OCI-LY7 (cell line): ENCODE results near the gene MMP23B. TPM values are rescaled to one million over a fixed set of nuclear protein-coding genes. Genes with fewer than 3 reads are reported as not detected.

Experiments used
- BruUV-seq: library from RNA; stranded (reverse); fragments of 400-500 nt; replicated peaks from 2 replicates; lab custom pipeline; 2021; lab: Mats Ljungman, UMichigan
- CTCF ChIA-PET: fragments of 300-600 bp; sonication (Branson Sonifier 250); formaldehyde crosslinking; loops from one replicate; lab custom pipeline; 2022; ENCODE audit warnings: antibody characterized with exemption; ENCODE audit not compliant: unreplicated experiment; lab: Charles Lee
- POLR2A ChIA-PET: fragments of 300-600 bp; sonication (Branson Sonifier 250); formaldehyde crosslinking; loops from one replicate; lab custom pipeline; 2022; ENCODE audit warnings: antibody characterized with exemption; lab: Charles Lee
- DNase-seq: peaks from one replicate; pipeline ENCODE4 v3.0.0-alpha.2; 2015; ENCODE audit warnings: low spot score
- H2AFZ ChIP-seq: fragments of 200-600 bp; sonication (generic), shearing (Covaris generic); 2 replicates; pipeline ENCODE4 v1.6.1; 2014; ENCODE audit warnings: mild to moderate bottlenecking, antibody characterized with exemption, low read length, moderate library complexity
- H3K27ac ChIP-seq: fragments of 200-600 bp; sonication (generic); 2 replicates; pipeline ENCODE4 v1.5.1; 2014; ENCODE audit warnings: mixed run types, low read depth, mild to moderate bottlenecking, moderate library complexity, low read length, inconsistent platforms; ENCODE audit not compliant: poor library complexity, severe bottlenecking
- H3K36me3 ChIP-seq: fragments of 200-600 bp; sonication (generic); 2 replicates; pipeline ENCODE4 v1.6.1; 2014; ENCODE audit warnings: mild to moderate bottlenecking, antibody characterized with exemption, low read length, moderate library complexity, mixed read lengths; ENCODE audit not compliant: insufficient read depth
- H3K4me1 ChIP-seq: fragments of 200-600 bp; sonication (generic); 2 replicates; pipeline ENCODE4 v1.5.1; 2014; ENCODE audit warnings: mild to moderate bottlenecking, low read length; ENCODE audit not compliant: insufficient read depth, poor library complexity, severe bottlenecking
- H3K4me2 ChIP-seq: fragments of 200-600 bp; sonication (generic); 2 replicates; pipeline ENCODE4 v1.6.1; 2014; ENCODE audit warnings: mild to moderate bottlenecking, low read length
- H3K4me3 ChIP-seq: fragments of 200-600 bp; sonication (generic); 2 replicates; pipeline ENCODE4 v1.5.1; 2014; ENCODE audit warnings: mild to moderate bottlenecking, low read depth, low read length; ENCODE audit not compliant: poor library complexity, severe bottlenecking
- H3K79me2 ChIP-seq: fragments of 200-600 bp; sonication (generic); 2 replicates; pipeline ENCODE4 v1.6.1; 2016; ENCODE audit warnings: low read depth, mild to moderate bottlenecking, low read length, moderate library complexity, mixed read lengths; ENCODE audit not compliant: insufficient read depth
- H3K9me2 ChIP-seq: fragments of 200-600 bp; sonication (generic); 2 replicates; pipeline ENCODE4 v1.6.1; 2016; ENCODE audit warnings: mild to moderate bottlenecking, low read length, mixed read lengths; ENCODE audit not compliant: insufficient read depth
- H3K9me3 ChIP-seq: fragments of 200-600 bp; sonication (generic); 2 replicates; pipeline ENCODE4 v1.6.1; 2014; ENCODE audit warnings: mild to moderate bottlenecking, mixed run types, low read length, mixed read lengths
- H4K20me1 ChIP-seq: fragments of 200-600 bp; sonication (generic); 2 replicates; pipeline ENCODE4 v1.6.1; 2014; ENCODE audit warnings: mild to moderate bottlenecking, antibody characterized with exemption, low read length, moderate library complexity, mixed read lengths; ENCODE audit not compliant: insufficient read depth
- CTCF ChIP-seq: fragments of 200-600 bp; sonication (generic); conservative IDR thresholded peaks from 2 replicates; pipeline ENCODE4 v1.5.1; 2014; ENCODE audit warnings: mild to moderate bottlenecking, antibody characterized with exemption, low read length, moderate library complexity, mixed read lengths
- EZH2phosphoT487 ChIP-seq: fragments of 200-600 bp; sonication (generic); IDR thresholded peaks from 2 replicates; pipeline ENCODE4 v1.6.1; 2018; ENCODE audit warnings: low read depth, borderline replicate concordance, mild to moderate bottlenecking, mixed run types, antibody characterized with exemption, low read length, moderate library complexity, mixed read lengths
- intact Hi-C: fragments of 100-400 bp; cut with micrococcal nuclease; formaldehyde crosslinking; loops from one replicate; pipeline ENCODE4 v1.10.0; 2022; ENCODE audit not compliant: unreplicated experiment
- total RNA-seq, 2 experiments: library from RNA; depleted of rRNA in 1 of 2; stranded (reverse); fragments of >200 nt in 1 of 2; shearing (Covaris generic) in 1 of 2; gene quantifications; 2 replicates each; pipeline ENCODE4 v1.2.3, GENCODE V29; 2014 to 2022

MMP23B gene
- total RNA-seq, 2 experiments from 2014 or later = 2.2 to 7.6 TPM

- POLR2A ChIA-PET = interaction anchor here (0.6 kb wide), 2 partner anchors 17 to 166 kb away, joined by 3 read pairs; no protein-coding TSS in a partner anchor
- H3K9me3 ChIP-seq = no peaks in the 10 kb centered on the region
Measured at GRCh38 chr1:1669468-1670440, 37.8 kb downstream of the MMP23B start.

GRCh38 chr1:1670866-1671265 is 38.9 kb downstream of the MMP23B start:
- POLR2A ChIA-PET = no interaction called here
- Histone ChIP-seq H3K4me3 (no peak overlapping the region), H3K4me1 (peaks cover 13% of the 10 kb centered on the region), H3K9me2 (no peaks in the 10 kb centered on the region), H3K4me2 (no peak overlapping the region), H3K9me3 (no peaks in the 10 kb centered on the region), H3K27ac (no peak overlapping the region), H4K20me1 (no peaks in the 10 kb centered on the region), H3K79me2 (no peaks in the 10 kb centered on the region), H3K36me3 (peaks cover 41% of the 10 kb centered on the region), H2AFZ (no peak overlapping the region)
- no peak for TF ChIP-seq EZH2phosphoT487
- no peak for TF ChIP-seq CTCF
- intact Hi-C loops = no loop called here
- BruUV-seq = no TSS peak
- CTCF ChIA-PET = no interaction called here
- no peak for DNase-seq

More at GRCh38 chr1:1669468-1670440, 37.8 kb downstream of the MMP23B start:
- intact Hi-C loops = no loop called here
- Histone ChIP-seq H3K36me3 (peaks cover 52% of the 10 kb centered on the region), H3K27ac (no peak overlapping the region), H3K79me2 (no peaks in the 10 kb centered on the region), H3K4me3 (no peak overlapping the region), H3K9me2 (no peaks in the 10 kb centered on the region), H3K4me2 (no peak overlapping the region), H4K20me1 (no peaks in the 10 kb centered on the region), H3K4me1 (peaks cover 7% of the 10 kb centered on the region), H2AFZ (no peak overlapping the region)
- no peak for DNase-seq
- no peak for TF ChIP-seq CTCF
- no peak for TF ChIP-seq EZH2phosphoT487
- CTCF ChIA-PET = no interaction called here
- no TSS peak for BruUV-seq
